Sigmoid colon (tissue), 7 donors: Measurements from ENCODE around the gene BBS1. TPM values are rescaled to one million over a fixed set of nuclear protein-coding genes. Genes with fewer than 3 reads are reported as not detected.
"Not testable (repeated sequence)": the region's sequence is repeated elsewhere in the genome, so short reads cannot be mapped to it uniquely, and the experiment has no call there.

Source experiments
- DNase-seq: peaks from one replicate; pipeline ENCODE4 v3.0.0-alpha.2; 2019
- H3K27ac ChIP-seq, 4 donors: fragments of 200-600 bp; sonication (generic); one replicate each; pipeline ENCODE4 v1.5.1; 2016 to 2019; ENCODE audit warnings: mild to moderate bottlenecking in 1 of 4
- H3K27me3 ChIP-seq, 3 donors: fragments of 200-600 bp; sonication (generic); one replicate each; pipeline ENCODE4 v1.5.1; 2019; ENCODE audit warnings: mild to moderate bottlenecking in 1 of 3
- H3K36me3 ChIP-seq, 4 donors: fragments of 200-600 bp; sonication (generic); one replicate each; pipeline ENCODE4 v1.5.1; 2016 to 2019
- H3K4me1 ChIP-seq, 4 donors: fragments of 200-600 bp; sonication (generic); one replicate each; pipeline ENCODE4 v1.5.1; 2017 to 2019
- H3K4me3 ChIP-seq, 4 donors: fragments of 200-600 bp; sonication (generic); one replicate each; pipeline ENCODE4 v1.5.1; 2017 to 2019; ENCODE audit warnings: mild to moderate bottlenecking in 2 of 4, moderate library complexity in 1 of 4
- H3K9me3 ChIP-seq, 4 donors: fragments of 200-600 bp in 3 of 4; sonication (generic) in 3 of 4; one replicate each; pipeline versions ENCODE4 v1.5.1 to v1.6.1; 2013 to 2019
- CTCF ChIP-seq, 4 experiments: fragments of 450-650 bp in 3 of 4; fragments of 200-600 bp in 1 of 4; IDR thresholded peaks; one replicate each; pipeline ENCODE4 v1.5.1; 2016 to 2019; ENCODE audit warnings: antibody characterized with exemption in 4 of 4, mild to moderate bottlenecking in 3 of 4, moderate library complexity in 2 of 4
- EP300 ChIP-seq, 4 donors: sonication (generic); formaldehyde crosslinking; IDR thresholded peaks; one replicate each; pipeline ENCODE4 v1.6.1; 2017; ENCODE audit warnings: antibody characterized with exemption in 4 of 4
- POLR2A ChIP-seq, 2 donors: fragments of 450-650 bp; IDR thresholded peaks; one replicate each; pipeline ENCODE4 v1.6.1; 2016; ENCODE audit warnings: antibody characterized with exemption in 2 of 2, mild to moderate bottlenecking in 2 of 2, moderate library complexity in 2 of 2
- POLR2AphosphoS5 ChIP-seq, 4 donors: sonication (generic); formaldehyde crosslinking; IDR thresholded peaks; one replicate each; pipeline ENCODE4 v1.6.1; 2017; ENCODE audit warnings: antibody characterized with exemption in 4 of 4
- WGBS, 2 donors: extraction: QIAGEN DNeasy Blood & Tissue Kit; methylation state at CpG; one replicate each; pipeline ENCODE4 v1.1.7; 2013; 5-methylcytosine and 5-hydroxymethylcytosine counted together
- intact Hi-C: fragments of 100-400 bp; cut with DNase I; formaldehyde crosslinking; loops from one replicate; pipeline ENCODE4 v1.15.1; 2023
- polyA plus RNA-seq, 3 donors: library from polyadenylated mRNA; stranded (reverse); fragments of 200-250 nt; gene quantifications; one replicate each; pipeline ENCODE4 v1.2.3, GENCODE V29; 2013
- total RNA-seq, 4 donors: library from RNA; depleted of rRNA; stranded (reverse); fragments of >200 nt; gene quantifications; one replicate each; pipeline ENCODE4 v1.1.0, GENCODE V29; 2016
- donor health status: healthy with polysubstance abuse.
- donor health status: Bipolar disorder and iron deficiency.
- donor health status: healthy.

The BBS1 gene
- total and polyA plus RNA-seq, 7 donors = 7.8 to 91.4 (median 50.2) TPM

DNA sequence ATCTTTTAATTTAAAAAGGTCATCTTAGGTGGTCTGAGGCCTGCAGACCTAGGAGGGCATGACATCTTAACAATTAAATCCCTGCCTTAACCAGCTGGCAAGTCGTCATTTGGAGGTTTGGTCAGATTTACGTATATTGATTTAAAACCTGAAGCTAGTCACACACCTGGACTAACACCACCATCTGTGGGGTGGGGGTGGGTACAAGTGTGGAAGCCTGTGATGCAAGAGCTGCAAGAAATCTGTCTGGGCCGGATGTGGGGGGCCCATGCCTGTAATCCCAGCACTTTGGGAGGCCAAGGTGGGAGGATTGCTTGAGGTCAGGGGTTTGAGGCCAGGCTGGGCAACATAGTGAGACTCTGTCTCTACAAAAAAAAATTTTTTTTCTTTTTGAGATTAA lies 70.8 kb downstream of the BBS1 start:
- Histone ChIP-seq H3K27ac (no peak overlapping the region), H3K4me3 (no peak overlapping the region), H3K4me1 (peaks cover 0 to 7% (median 2%) of the 10 kb centered on the region in 4 donors), H3K36me3 (no peaks in the 10 kb centered on the region), H3K9me3 (no peaks in the 10 kb centered on the region), H3K27me3 (no peaks in the 10 kb centered on the region)
- no peak for DNase-seq
- intact Hi-C loops = no loop called here
- TF ChIP-seq POLR2A (IDR thresholded peaks at IDR 0.05) (no peak), EP300 (IDR thresholded peaks at IDR 0.05) (no peak), POLR2AphosphoS5 (IDR thresholded peaks at IDR 0.05) (no peak), CTCF (IDR thresholded peaks at IDR 0.05) (no peak)
- WGBS, 2 donors = 80 to 86% methylated on average over 3 of the region's 3 CpGs

- H3K27me3 ChIP-seq, DNase-seq, H3K9me3 ChIP-seq, H3K4me3 ChIP-seq, intact Hi-C loops, H3K4me1 ChIP-seq, H3K27ac ChIP-seq, H3K36me3 ChIP-seq: not testable (repeated sequence)
- WGBS, 2 donors = 81 to 93% methylated on average over 3 of the region's 3 CpGs
Observed at GRCh38 chr11:66582565-66583147, 72.2 kb downstream of the BBS1 start.

Other genes starting within 250 kb of the BBS1 start
- 10 to 100 TPM; 65.4 to 93.7 (median 77.3) TPM for gene RAB1B, start 242.0 kb upstream of the BBS1 start, total RNA-seq
- 100 to 1,000 TPM; 196 to 286 (median 243) TPM for gene RAB1B, start 242.0 kb upstream of the BBS1 start, polyA plus RNA-seq
- 1 to 10 TPM in 1 of 4 donors, not detected in 3; 1.7 TPM for gene CNIH2, start 232.5 kb upstream of the BBS1 start, total RNA-seq
- gene CNIH2, start 232.5 kb upstream of the BBS1 start, polyA plus RNA-seq = under 1 TPM in 1 of 3 donors, not detected in 2; 0.63 TPM
- gene YIF1A, start 221.5 kb upstream of the BBS1 start, total RNA-seq = 10 to 100 TPM; 43.5 to 72.4 (median 61.9) TPM
- gene YIF1A, start 221.5 kb upstream of the BBS1 start, polyA plus RNA-seq = 100 to 1,000 TPM in 1 of 3 donors, 10 to 100 TPM in 2; 30.3 to 104 (median 45.0) TPM
- gene TMEM151A, start 218.7 kb upstream of the BBS1 start, total RNA-seq = under 1 TPM in 2 of 4 donors, not detected in 2; 0.27 to 0.36 TPM
- gene TMEM151A, start 218.7 kb upstream of the BBS1 start, polyA plus RNA-seq = under 1 TPM in 1 of 3 donors, not detected in 2; 0.36 TPM
- gene CD248, start 193.6 kb upstream of the BBS1 start, total RNA-seq = 10 to 100 TPM in 2 of 4 donors, 1 to 10 TPM in 2; 5.8 to 26.3 (median 13.0) TPM
- 10 to 100 TPM in 1 of 3 donors, 1 to 10 TPM in 2; 1.2 to 13.7 (median 3.0) TPM for gene CD248, start 193.6 kb upstream of the BBS1 start, polyA plus RNA-seq
- gene RIN1, start 174.2 kb upstream of the BBS1 start, total RNA-seq = 1 to 10 TPM in 3 of 4 donors, under 1 TPM in 1; 0.68 to 6.1 (median 2.4) TPM
- 10 to 100 TPM in 1 of 3 donors, 1 to 10 TPM in 2; 2.4 to 10.2 (median 3.2) TPM for gene RIN1, start 174.2 kb upstream of the BBS1 start, polyA plus RNA-seq
- 10 to 100 TPM; 20.2 to 36.2 (median 24.9) TPM for gene BRMS1, start 165.5 kb upstream of the BBS1 start, total RNA-seq
- 10 to 100 TPM; 65.4 to 81.8 (median 72.1) TPM for gene BRMS1, start 165.5 kb upstream of the BBS1 start, polyA plus RNA-seq
- gene B4GAT1, start 163.0 kb upstream of the BBS1 start, total RNA-seq = 10 to 100 TPM; 41.4 to 43.5 (median 43.1) TPM
- gene B4GAT1, start 163.0 kb upstream of the BBS1 start, polyA plus RNA-seq = 10 to 100 TPM in 1 of 3 donors, 1 to 10 TPM in 2; 4.2 to 17.4 (median 4.8) TPM
- gene SLC29A2, start 138.9 kb upstream of the BBS1 start, total RNA-seq = under 1 TPM; 0.41 to 0.99 (median 0.63) TPM
- gene SLC29A2, start 138.9 kb upstream of the BBS1 start, polyA plus RNA-seq = 10 to 100 TPM in 1 of 3 donors, 1 to 10 TPM in 2; 2.4 to 28.0 (median 2.5) TPM
- gene NPAS4, start 89.6 kb upstream of the BBS1 start, total RNA-seq = 1 to 10 TPM in 1 of 4 donors, under 1 TPM in 3; 0.49 to 2.5 (median 0.83) TPM
- gene NPAS4, start 89.6 kb upstream of the BBS1 start, polyA plus RNA-seq = under 1 TPM in 1 of 3 donors, not detected in 2; 0.19 TPM
- 10 to 100 TPM; 54.2 to 77.8 (median 61.3) TPM for gene MRPL11, start 71.8 kb upstream of the BBS1 start, total RNA-seq
- 100 to 1,000 TPM in 1 of 3 donors, 10 to 100 TPM in 2; 60.6 to 110 (median 70.3) TPM for gene MRPL11, start 71.8 kb upstream of the BBS1 start, polyA plus RNA-seq
- 10 to 100 TPM; 16.9 to 26.4 (median 23.0) TPM for gene PELI3, start 43.7 kb upstream of the BBS1 start, total RNA-seq
- 1 to 10 TPM; 5.0 to 6.0 (median 5.3) TPM for gene PELI3, start 43.7 kb upstream of the BBS1 start, polyA plus RNA-seq
- 10 to 100 TPM in 1 of 4 donors, 1 to 10 TPM in 3; 5.1 to 15.5 (median 9.4) TPM for gene DPP3, start 30.2 kb upstream of the BBS1 start, total RNA-seq
- 10 to 100 TPM; 33.0 to 86.5 (median 66.6) TPM for gene DPP3, start 30.2 kb upstream of the BBS1 start, polyA plus RNA-seq
- gene ZDHHC24, start 35.4 kb downstream of the BBS1 start, total RNA-seq = 10 to 100 TPM in 1 of 4 donors, 1 to 10 TPM in 3; 6.8 to 12.2 (median 7.4) TPM
- 1 to 10 TPM; 1.8 to 8.7 (median 1.8) TPM for gene ZDHHC24, start 35.4 kb downstream of the BBS1 start, polyA plus RNA-seq
- gene ACTN3, start 36.3 kb downstream of the BBS1 start, total RNA-seq = under 1 TPM in 1 of 4 donors, not detected in 3; under 0.01 TPM
- not detected for gene ACTN3, start 36.3 kb downstream of the BBS1 start, polyA plus RNA-seq
- gene CTSF, start 58.0 kb downstream of the BBS1 start, total RNA-seq = 100 to 1,000 TPM; 121 to 170 (median 139) TPM
- gene CTSF, start 58.0 kb downstream of the BBS1 start, polyA plus RNA-seq = 10 to 100 TPM in 2 of 3 donors, 1 to 10 TPM in 1; 3.5 to 16.5 (median 12.6) TPM
- gene CCDC87, start 82.4 kb downstream of the BBS1 start, total RNA-seq = under 1 TPM in 3 of 4 donors, not detected in 1; 0.14 to 0.71 (median 0.16) TPM
- gene CCDC87, start 82.4 kb downstream of the BBS1 start, polyA plus RNA-seq = under 1 TPM in 1 of 3 donors, not detected in 2; 0.28 TPM
- 10 to 100 TPM; 26.0 to 43.1 (median 40.5) TPM for gene CCS, start 82.5 kb downstream of the BBS1 start, total RNA-seq
- 10 to 100 TPM; 33.0 to 48.8 (median 44.6) TPM for gene CCS, start 82.5 kb downstream of the BBS1 start, polyA plus RNA-seq
- gene RBM14, start 106.0 kb downstream of the BBS1 start, total RNA-seq = 10 to 100 TPM; 23.7 to 51.8 (median 42.9) TPM
- gene RBM14, start 106.0 kb downstream of the BBS1 start, polyA plus RNA-seq = 10 to 100 TPM; 10.8 to 54.0 (median 15.7) TPM
- 100 to 1,000 TPM in 1 of 4 donors, 10 to 100 TPM in 3; 76.5 to 101 (median 86.2) TPM for gene RBM4, start 128.1 kb downstream of the BBS1 start, total RNA-seq
- 100 to 1,000 TPM in 1 of 3 donors, 10 to 100 TPM in 2; 75.4 to 103 (median 98.8) TPM for gene RBM4, start 128.1 kb downstream of the BBS1 start, polyA plus RNA-seq
- 10 to 100 TPM; 14.0 to 30.7 (median 16.6) TPM for gene RBM4B, start 167.3 kb downstream of the BBS1 start, total RNA-seq
- 10 to 100 TPM in 2 of 3 donors, 1 to 10 TPM in 1; 6.6 to 12.8 (median 10.4) TPM for gene RBM4B, start 167.3 kb downstream of the BBS1 start, polyA plus RNA-seq
- gene SPTBN2, start 218.6 kb downstream of the BBS1 start, total RNA-seq = 1 to 10 TPM in 3 of 4 donors, under 1 TPM in 1; 0.33 to 4.9 (median 2.7) TPM
- gene SPTBN2, start 218.6 kb downstream of the BBS1 start, polyA plus RNA-seq = 1 to 10 TPM; 1.4 to 5.7 (median 4.2) TPM